ENCODE results near the gene HRK. TPM values are rescaled to one million over a fixed set of nuclear protein-coding genes. Genes with fewer than 3 reads are reported as not detected.
A peak's percentile ranks its signal among the peaks of the same experiment; 100 is the strongest.

HRK gene
- total and polyA plus RNA-seq, 2 of the 8 experiments (the other 6 are each of a cell fraction or from before 2014, with no cell fraction given): 1.6 to 2.7 TPM

- TF ChIP-seq EP300 (IDR thresholded peaks at IDR 0.05; ENCODE audit: borderline replicate concordance in 1 of 2, low read depth in 2 of 2, low read length in 2 of 2) (peak in 1 of 2 experiments; percentile 14; a peak in 1 of 3 replicates), ATF3 (IDR thresholded peaks at IDR 0.05; ENCODE audit: insufficient read depth, low read depth, low read length) (peak; percentile 86), ASH2L (IDR thresholded peaks at IDR 0.05; ENCODE audit: low read length) (peak; percentile 91), MAFK (IDR thresholded peaks at IDR 0.05; ENCODE audit: low read depth, low read length) (no peak), KDM5A (IDR thresholded peaks at IDR 0.05; ENCODE audit: low read length) (peak; percentile 69; the same call in 1 of the 2 replicates), TBP (IDR thresholded peaks at IDR 0.05; ENCODE audit: low read depth, low read length) (peak; percentile 39; the same call in 1 of the 2 replicates)
Measured at GRCh38 chr12:116818948-116819832, 62.1 kb downstream of the HRK start (continued).
